ENCODE measurements around the gene EMB.

DNA sequence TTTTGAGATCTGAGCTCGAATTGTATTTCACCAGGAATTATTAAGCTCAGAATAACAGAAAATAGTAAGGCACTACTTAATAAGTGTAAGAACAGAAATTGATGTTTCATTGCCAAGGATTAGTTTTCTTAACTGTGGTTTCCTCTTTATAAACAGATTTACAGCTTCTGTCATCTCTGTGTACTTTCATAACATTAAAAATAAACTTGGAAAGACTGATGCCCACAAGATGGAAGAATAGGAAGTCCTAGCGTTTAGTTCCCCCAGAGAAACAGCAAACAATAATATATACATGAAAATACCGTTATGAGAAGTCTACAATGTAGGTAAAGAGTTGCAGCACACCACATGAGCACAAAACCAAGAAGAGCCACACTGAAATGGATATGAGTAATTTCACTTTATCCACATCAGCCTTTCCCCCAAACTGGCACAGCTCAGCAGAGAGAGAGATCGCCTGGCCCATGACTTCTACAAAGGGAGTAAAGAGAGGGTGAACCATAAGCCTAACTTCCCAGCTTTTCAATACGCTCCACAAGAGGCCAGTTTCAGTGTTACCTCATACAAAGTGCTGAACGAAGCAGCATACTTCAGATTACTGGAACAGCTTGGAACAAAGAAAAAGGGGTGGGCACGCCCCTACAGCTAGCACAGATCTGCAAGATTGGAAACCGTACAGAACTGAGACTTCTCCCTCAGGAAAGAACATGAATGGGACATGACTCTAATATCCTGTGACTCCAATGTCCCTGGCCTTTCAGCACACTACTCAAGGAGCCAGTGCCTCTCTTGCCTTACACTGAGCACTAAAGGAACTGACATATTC, 75.4 kb downstream of the EMB start:
- TF ChIP-seq, protein P1, sequence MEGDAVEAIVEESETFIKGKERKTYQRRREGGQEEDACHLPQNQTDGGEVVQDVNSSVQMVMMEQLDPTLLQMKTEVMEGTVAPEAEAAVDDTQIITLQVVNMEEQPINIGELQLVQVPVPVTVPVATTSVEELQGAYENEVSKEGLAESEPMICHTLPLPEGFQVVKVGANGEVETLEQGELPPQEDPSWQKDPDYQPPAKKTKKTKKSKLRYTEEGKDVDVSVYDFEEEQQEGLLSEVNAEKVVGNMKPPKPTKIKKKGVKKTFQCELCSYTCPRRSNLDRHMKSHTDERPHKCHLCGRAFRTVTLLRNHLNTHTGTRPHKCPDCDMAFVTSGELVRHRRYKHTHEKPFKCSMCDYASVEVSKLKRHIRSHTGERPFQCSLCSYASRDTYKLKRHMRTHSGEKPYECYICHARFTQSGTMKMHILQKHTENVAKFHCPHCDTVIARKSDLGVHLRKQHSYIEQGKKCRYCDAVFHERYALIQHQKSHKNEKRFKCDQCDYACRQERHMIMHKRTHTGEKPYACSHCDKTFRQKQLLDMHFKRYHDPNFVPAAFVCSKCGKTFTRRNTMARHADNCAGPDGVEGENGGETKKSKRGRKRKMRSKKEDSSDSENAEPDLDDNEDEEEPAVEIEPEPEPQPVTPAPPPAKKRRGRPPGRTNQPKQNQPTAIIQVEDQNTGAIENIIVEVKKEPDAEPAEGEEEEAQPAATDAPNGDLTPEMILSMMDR (IDR thresholded peaks at IDR 0.05), result no peak
- TF ChIP-seq POLR2A (IDR thresholded peaks at IDR 0.05), result no peak
